Esophagus muscularis mucosa (tissue), 3 donors: ENCODE results near the gene RELL2.

Experiments
- EP300 ChIP-seq: sonication (generic); formaldehyde crosslinking; IDR thresholded peaks from one replicate; pipeline ENCODE4 v1.6.1; 2017; ENCODE audit warnings: antibody characterized with exemption
- TF ChIP-seq, protein P1 (sequence below), 3 experiments: fragments of 200-600 bp in 2 of 3; fragments of 450-650 bp in 1 of 3; sonication (generic) in 2 of 3; IDR thresholded peaks; one replicate each; pipeline ENCODE4 v1.5.1; 2017 to 2019; ENCODE audit warnings: antibody characterized with exemption in 3 of 3, mild to moderate bottlenecking in 2 of 3, moderate library complexity in 1 of 3

DNA sequence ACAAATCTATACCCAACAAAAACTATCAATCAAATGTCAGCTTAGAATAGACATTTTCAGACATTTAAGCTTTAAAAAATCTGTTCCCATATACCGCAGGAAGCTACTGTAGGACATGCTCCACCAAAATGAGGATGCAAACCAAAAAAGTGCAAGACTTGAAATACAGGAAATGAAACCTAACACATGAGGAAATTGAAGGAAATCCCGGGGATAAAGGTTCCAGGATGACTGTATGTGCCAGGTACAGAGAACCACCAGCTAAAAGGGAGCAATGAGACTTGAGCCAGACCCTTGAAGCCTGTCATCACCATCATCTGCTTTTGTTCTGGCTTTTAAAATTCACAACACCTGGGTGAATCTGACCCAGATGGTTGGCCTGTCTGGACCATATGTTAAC is 39.4 kb upstream of the RELL2 start:
- TF ChIP-seq, protein P1, sequence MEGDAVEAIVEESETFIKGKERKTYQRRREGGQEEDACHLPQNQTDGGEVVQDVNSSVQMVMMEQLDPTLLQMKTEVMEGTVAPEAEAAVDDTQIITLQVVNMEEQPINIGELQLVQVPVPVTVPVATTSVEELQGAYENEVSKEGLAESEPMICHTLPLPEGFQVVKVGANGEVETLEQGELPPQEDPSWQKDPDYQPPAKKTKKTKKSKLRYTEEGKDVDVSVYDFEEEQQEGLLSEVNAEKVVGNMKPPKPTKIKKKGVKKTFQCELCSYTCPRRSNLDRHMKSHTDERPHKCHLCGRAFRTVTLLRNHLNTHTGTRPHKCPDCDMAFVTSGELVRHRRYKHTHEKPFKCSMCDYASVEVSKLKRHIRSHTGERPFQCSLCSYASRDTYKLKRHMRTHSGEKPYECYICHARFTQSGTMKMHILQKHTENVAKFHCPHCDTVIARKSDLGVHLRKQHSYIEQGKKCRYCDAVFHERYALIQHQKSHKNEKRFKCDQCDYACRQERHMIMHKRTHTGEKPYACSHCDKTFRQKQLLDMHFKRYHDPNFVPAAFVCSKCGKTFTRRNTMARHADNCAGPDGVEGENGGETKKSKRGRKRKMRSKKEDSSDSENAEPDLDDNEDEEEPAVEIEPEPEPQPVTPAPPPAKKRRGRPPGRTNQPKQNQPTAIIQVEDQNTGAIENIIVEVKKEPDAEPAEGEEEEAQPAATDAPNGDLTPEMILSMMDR (IDR thresholded peaks at IDR 0.05) = no peak
- no peak for TF ChIP-seq EP300
